ES-I3 (cell line): Measurements from ENCODE around the gene OR10H1.
"Not testable (repeated sequence)": the region's sequence is repeated elsewhere in the genome, so short reads cannot be mapped to it uniquely, and the experiment has no call there.

Experiments used
- H3K36me3 ChIP-seq: 2 replicates; pipeline ENCODE4 v1.6.1; 2013; ENCODE audit warnings: mild to moderate bottlenecking, low read length, control low read depth, moderate library complexity; ENCODE audit not compliant: insufficient read depth
- H3K4me1 ChIP-seq: 2 replicates; pipeline ENCODE4 v1.6.1; 2013; ENCODE audit warnings: mild to moderate bottlenecking, control low read depth, low read length; ENCODE audit not compliant: insufficient read depth
- H3K9ac ChIP-seq: 2 replicates; pipeline ENCODE4 v1.6.1; 2013; ENCODE audit warnings: low read depth, mild to moderate bottlenecking, low read length, moderate library complexity
- H3K9me3 ChIP-seq: 2 replicates; pipeline ENCODE4 v1.6.1; 2013; ENCODE audit warnings: mild to moderate bottlenecking, low read length, moderate library complexity; ENCODE audit not compliant: control insufficient read depth, insufficient read depth

Gene OR10H1

DNA sequence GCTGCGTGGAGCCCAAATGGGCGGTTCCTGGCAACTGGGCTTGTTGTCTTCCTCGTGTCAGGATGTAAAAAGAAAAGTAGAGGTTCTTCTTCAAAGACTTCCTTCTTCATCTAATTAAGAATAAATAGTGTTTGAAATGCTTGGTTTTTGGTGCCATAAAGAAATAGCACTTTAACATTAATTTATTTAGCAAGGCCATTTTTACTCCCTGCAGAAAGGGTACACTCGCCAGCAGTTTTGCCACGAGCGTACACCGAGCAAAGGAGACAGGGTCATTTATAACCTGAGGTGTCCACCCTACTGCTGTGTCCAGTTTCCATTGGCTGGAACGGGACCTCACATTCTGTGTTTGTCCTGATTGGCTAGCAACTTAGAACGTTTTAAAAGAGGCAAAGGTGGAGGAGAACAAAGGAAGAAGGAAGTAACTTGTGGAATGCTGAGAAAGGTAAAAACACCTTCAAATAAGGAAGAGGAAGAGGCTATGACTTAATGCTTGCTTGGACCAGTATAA, 21.8 kb upstream of the OR10H1 start:
- Histone ChIP-seq H3K9me3 (no peaks in the 10 kb centered on the region), H3K9ac (peak overlapping the region; percentile 99), H3K36me3 (no peaks in the 10 kb centered on the region), H3K4me1 (peaks cover 10% of the 10 kb centered on the region)

DNA sequence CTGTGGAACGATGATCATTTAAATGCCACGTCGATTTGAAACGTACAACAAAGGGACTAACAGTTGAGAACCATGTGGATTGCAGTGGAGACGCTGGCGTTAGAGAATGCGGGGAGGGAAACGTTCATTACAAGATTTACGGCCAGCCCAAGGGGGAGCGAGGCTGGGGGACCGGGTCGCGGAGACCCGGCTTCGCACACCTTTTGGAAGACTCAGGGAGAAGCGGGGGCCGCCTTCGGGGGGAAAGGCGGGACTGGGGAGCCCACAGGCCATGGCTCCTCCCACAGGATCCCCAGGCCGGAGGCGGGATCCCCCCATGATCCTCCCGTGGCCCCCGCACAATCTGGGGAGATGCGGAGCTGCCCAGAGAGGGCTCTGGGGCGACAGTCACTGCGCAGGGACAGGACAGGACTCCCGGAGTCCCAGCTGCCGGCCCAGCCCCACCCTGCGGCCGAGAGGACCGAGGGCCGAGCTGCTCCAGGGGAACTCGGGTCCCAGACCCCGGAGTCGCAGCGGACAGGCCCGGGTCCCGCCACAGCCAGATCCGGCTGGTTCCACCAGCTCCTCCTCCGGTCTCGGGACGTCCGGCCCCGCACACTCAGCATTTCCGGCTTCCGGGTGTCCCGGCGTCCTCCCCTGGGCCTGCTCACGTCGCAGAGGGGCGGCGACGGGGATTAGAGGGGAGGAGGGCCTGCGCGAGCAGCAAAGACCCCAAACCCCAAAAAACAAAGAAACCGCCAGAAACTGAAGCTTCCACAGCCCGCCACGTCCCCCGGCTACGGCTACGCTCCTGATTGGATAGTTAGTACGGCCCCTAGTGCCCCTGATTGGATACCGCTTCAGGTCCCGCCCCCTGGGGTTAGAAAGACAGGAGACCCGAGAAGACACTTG, 21.1 kb upstream of the OR10H1 start:
- Histone ChIP-seq H3K4me1 (peaks cover 10% of the 10 kb centered on the region), H3K36me3 (no peaks in the 10 kb centered on the region), H3K9me3 (no peaks in the 10 kb centered on the region), H3K9ac (peak overlapping the region; percentile 99)

DNA sequence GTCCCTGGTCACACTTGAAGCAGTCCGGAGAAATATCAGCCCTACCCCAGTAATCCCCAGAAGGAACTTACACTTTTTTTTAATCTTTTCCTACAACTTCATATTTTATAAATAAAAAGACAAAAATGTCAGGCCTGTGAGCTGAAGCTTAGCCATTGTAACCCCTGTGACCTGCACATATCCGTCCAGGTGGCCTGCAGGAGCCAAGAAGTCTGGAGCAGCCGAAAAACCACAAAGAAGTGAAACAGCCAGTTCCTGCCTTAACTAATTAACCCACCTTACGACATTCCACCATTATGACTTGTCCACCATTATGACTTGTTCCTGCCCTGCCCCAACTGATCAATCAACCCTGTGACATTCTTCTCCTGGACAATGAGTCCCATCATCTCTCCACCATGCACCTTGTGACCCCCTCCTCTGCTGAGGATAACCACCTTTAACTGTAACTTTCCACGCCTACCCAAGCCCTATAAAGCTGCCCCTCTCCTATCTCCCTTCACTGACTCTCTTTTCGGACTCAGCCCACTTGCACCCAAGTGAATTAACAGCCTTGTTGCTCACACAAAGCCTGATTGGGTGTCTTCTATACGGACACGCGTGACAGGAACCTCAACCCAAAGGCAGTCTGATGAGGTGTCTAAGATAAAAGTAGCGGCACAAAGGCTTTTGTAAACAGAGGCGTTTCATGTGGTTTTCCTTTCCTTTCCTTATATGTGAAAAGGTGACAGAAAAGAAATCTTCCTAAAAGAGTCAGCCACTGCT, 20.3 kb upstream of the OR10H1 start:
- H3K9ac ChIP-seq, result peak overlapping the region; percentile 99
- H3K9me3 ChIP-seq, H3K36me3 ChIP-seq, H3K4me1 ChIP-seq: not testable (repeated sequence)

DNA sequence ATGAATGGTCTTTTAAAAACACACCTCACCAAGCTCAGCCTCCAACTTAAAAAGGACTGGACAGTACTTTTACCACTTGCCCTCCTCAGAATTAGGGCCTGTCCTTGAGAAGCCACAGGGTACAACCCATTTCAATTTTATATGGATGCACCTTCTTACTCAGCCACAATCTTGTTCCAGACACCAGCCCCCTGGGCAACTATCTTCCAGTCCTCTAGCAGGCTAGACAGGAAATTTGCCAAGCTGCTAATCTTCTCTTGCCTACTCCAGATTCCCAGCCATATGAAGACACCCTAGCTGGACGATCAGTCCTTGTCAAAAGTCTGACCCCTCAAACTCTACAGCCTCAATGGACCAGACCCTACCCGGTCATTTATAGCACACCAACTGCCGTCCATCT, 18.8 kb upstream of the OR10H1 start:
- not testable (repeated sequence) for H3K9me3 ChIP-seq, H3K9ac ChIP-seq, H3K4me1 ChIP-seq, H3K36me3 ChIP-seq

DNA sequence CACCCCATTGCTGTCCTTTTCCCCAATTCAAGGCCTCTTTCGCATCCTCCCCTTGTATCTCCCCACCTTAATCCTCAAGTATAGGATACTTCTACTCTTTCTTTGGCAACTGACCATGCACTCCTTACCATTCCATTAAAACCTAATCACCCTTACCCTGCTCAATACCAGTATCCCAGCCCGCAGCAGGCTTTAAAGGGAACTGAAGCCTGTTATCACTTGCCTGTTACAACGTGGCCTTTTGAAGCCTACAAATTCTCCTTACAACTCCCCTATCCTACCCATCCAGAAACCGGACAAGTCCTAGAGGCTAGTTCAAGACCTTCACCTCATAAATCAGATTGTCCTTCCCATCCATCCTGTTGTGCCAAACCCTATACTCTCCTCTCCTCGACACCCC, 16.2 kb upstream of the OR10H1 start:
- Histone ChIP-seq H3K36me3 (no peaks in the 10 kb centered on the region), H3K9ac (no peak overlapping the region), H3K9me3 (no peaks in the 10 kb centered on the region), H3K4me1 (peaks cover 3% of the 10 kb centered on the region; the same call in 1 of the 2 replicates)

DNA sequence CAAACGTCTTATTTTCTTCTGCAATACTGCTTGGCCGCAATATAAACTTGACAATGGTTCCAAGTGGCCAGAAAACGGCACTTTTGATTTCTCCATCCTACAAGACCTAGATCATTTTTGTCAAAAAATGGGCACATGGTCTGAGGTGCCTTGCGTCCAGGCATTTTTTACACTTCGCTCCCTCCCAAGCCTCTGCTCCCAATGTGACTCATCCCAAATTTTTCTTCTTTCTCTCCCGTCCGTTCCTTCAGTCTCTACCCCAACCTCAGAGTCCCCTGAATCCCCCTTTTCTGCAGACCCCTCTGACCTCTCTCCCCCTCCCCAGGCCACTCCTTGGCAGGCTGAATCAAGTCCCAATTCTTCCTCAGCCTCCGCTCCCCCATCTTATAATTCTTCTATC, 14.3 kb upstream of the OR10H1 start:
- Histone ChIP-seq H3K9me3 (no peaks in the 10 kb centered on the region), H3K36me3 (no peaks in the 10 kb centered on the region), H3K9ac (no peak overlapping the region), H3K4me1 (peaks cover 3% of the 10 kb centered on the region; the same call in 1 of the 2 replicates)

DNA sequence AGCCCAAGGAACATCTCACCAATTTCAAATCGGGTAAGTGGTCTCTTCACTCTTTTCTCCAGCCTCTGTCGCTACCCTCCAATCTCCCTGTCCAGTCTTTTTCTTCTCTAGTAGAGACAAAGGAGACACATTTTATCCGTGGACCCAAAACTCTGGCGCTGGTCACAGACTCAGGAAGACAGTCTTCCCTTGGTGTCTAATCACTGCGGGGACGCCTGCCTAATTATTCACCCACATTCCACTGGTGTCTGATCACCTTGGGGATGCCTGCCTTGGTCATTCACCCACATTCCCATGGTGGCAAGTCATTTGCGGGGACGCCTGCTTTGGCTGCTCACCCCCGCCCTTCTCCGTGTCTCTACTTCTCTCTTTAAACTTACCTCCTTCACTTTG, 13.8 kb upstream of the OR10H1 start:
- Histone ChIP-seq H3K9me3 (no peaks in the 10 kb centered on the region), H3K36me3 (no peaks in the 10 kb centered on the region), H3K4me1 (peaks cover 3% of the 10 kb centered on the region; the same call in 1 of the 2 replicates), H3K9ac (no peak overlapping the region)

DNA sequence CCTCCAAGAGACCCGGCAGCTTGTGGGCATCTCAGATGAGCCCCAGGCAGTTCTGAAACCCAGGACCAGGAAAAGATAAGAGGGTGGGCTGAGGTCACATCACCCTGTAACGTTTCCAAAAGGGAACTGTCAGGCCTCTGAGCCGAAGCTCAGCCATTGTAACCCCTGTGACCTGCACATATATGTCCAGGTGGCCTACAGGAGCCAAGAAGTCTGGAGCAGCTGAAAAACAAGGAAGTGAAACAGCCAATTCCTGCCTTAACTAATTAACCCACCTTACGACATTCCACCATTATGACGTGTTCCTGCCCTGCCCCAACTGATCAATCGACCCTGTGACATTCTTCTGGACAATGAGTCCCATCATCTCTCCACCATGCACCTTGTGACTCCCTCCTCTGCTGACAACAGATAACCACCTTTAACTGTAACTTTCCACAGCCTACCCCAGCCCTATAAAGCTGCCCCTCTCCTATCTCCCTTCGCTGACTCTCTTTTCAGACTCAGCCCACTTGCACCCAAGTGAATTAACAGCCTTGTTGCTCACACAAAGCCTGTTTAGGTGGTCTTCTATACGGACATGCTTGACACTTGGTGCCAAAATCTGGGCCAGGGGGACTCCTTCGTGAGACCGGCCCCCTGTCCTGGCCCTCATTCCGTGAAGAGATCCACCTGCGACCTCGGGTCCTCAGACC, 13.3 kb upstream of the OR10H1 start:
- not testable (repeated sequence) for H3K9ac ChIP-seq, H3K36me3 ChIP-seq, H3K4me1 ChIP-seq, H3K9me3 ChIP-seq

DNA sequence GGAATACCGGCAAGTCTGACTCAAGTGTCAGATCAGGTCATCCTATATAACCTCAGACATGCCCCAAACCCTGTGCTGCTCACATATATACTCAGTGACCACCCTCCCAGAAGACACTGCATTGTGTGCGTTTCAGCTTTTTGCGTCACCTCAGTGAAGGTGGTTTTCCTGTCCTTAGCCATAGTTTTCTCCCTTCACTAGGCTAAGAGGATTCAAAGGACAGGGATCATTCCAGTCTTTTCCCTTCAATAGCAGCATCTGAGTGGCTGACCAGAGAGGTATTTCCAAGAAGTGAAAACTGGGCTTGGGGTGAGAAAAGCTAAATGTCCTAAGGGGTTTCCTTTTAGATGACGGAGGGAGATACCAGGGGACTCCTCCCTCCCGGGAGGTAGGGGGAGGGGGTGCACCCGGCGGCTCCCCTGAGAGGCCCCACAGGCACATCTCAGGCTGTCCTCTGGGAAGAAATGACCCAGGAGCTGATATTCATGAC, 12.7 kb upstream of the OR10H1 start:
- Histone ChIP-seq H3K9me3 (no peaks in the 10 kb centered on the region), H3K9ac (no peak overlapping the region), H3K4me1 (peaks cover 3% of the 10 kb centered on the region; the same call in 1 of the 2 replicates), H3K36me3 (no peaks in the 10 kb centered on the region)

DNA sequence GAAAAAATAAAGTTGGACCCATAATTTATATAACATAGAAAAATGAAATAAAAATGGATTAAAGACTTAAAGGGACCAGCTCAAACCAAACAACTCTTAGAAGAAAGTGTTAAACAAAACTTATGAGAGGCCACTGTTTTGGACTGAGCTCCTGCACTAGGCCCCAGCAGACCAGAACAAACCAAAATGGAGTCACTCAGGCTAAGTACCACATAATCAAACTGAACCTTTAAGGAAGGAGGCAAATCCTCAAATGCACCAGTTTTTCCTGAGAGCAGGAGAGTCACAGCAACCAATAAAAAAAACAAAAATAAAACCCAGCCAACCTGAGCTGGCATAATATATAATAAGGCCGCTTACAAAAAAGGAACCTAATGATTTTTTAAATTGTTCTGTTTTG, 10.3 kb upstream of the OR10H1 start:
- Histone ChIP-seq H3K9ac (no peak overlapping the region), H3K4me1 (peaks cover 3% of the 10 kb centered on the region; the same call in 1 of the 2 replicates), H3K9me3 (no peaks in the 10 kb centered on the region), H3K36me3 (no peaks in the 10 kb centered on the region)

DNA sequence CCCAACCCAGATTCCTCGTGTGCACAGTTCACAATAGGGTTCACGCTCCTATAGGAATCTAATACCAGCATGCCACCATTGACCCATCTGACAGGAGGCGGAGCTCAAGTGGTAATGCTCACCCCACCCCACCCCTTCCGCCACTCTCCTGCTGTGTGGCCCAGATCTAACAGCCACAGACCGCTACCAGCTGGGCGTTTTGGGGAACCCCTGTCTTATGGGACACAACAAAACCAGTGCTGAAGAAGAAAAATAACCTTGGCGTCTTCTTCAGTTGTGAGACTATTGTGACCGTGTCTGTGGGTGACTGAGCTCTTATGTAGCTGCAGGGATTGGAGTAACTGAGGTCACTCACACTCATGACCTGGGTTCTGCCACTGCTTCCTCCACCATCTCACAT, 5.2 kb upstream of the OR10H1 start:
- no peaks in the 10 kb centered on the region for H3K4me1 ChIP-seq
- H3K36me3 ChIP-seq, result no peaks in the 10 kb centered on the region
- H3K9me3 ChIP-seq, result no peaks in the 10 kb centered on the region
- no peak overlapping the region for H3K9ac ChIP-seq

DNA sequence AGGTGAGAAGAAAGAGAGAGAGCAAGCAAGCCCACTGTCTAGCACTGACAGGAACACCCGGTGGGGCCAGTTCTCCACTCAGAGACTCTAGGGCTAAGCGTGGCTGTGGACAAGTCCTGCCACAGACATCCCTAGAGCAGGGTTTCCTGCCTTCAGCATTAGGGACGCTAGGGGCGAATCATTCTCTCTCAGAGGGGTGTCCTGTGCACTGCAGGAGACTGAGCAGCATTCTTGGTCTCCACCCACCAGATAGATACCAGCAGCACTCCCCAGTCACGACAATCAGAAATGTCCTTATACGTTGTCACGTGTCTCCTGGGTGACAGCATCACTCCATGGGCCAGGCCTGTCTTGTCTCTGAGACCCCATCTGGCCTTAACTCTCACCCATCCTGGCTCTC, 1.5 kb downstream of the OR10H1 start:
- Histone ChIP-seq H3K9me3 (no peaks in the 10 kb centered on the region), H3K9ac (no peak overlapping the region), H3K4me1 (no peaks in the 10 kb centered on the region), H3K36me3 (no peaks in the 10 kb centered on the region)

DNA sequence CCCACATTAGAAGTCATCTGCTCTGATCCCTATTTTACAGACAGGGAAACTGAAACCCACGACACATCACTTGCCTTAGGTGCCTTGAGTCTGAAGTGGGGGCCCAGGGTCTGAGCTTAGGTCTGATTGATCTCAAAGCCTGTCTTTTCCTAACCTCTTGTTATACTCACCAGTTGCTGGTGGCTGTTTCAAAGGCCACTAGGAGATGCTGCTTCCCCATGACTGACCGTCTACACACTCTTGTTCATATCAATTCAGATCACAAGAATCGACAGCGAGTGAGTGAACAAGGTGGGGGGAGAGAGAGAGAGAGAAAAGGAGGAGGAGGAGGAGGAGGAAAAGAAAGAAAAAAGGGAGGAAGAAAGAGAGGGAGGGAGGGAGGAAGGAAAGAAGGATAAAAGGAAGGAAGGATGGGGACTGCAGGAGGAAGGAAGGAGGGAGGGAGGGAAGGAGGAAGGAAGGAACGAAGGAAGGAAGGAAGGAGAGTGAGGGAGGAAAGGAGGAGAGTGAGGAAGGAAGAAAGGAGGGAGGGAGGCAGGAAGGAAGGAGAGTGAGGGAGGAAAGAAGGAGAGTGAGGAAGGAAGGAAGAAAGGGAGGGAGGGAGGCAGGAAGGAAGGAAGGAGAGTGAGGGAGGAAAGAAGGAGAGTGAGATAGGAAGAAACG, 3.3 kb downstream of the OR10H1 start:
- Histone ChIP-seq H3K36me3 (no peaks in the 10 kb centered on the region), H3K9me3 (no peaks in the 10 kb centered on the region), H3K9ac (no peak overlapping the region), H3K4me1 (no peaks in the 10 kb centered on the region)

DNA sequence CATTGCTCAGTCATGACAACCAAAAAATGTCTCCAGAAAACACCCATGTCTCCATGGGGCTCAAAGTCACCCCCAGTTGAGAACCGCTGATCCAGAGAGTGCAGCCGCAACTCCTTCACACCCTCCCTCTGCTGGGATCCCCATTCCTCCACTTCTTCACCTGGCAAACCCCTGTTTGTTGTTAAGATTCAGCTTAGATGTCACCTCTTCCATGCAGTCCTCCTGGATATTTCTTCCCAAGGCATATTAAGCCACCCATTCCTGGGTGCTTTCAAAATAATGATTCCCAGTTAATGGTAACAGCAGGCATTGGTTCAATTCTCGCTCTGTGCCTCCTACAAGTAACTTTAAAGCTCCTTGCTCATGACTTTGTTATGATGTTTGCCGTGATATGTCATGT, 4.0 kb downstream of the OR10H1 start:
- H3K4me1 ChIP-seq, result no peaks in the 10 kb centered on the region
- H3K9ac ChIP-seq, result no peak overlapping the region
- no peaks in the 10 kb centered on the region for H3K9me3 ChIP-seq
- no peaks in the 10 kb centered on the region for H3K36me3 ChIP-seq
